Kidney (tissue), 14 donors: Measurements from ENCODE around the gene GNG11. TPM values are rescaled to one million over a fixed set of nuclear protein-coding genes. Genes with fewer than 3 reads are reported as not detected.

ENCODE experiments used
- DNase-seq, 5 donors: peaks; one replicate each; pipeline ENCODE4 v3.0.0-alpha.2; 2013 to 2020
- FAIRE-seq: peaks from 2 replicates; lab custom pipeline; 2012; peaks lifted over from hg19 to GRCh38; lab: Jason Lieb, UNC
- H3K27ac ChIP-seq, 2 donors: one replicate each; pipeline ENCODE4 v1.7.0; 2013; ENCODE audit warnings: low read depth in 2 of 2, low read length in 2 of 2, inconsistent platforms in 1 of 2
- H3K27me3 ChIP-seq: one replicate; pipeline ENCODE4 v1.7.1; 2013; ENCODE audit warnings: low read length, inconsistent platforms; ENCODE audit not compliant: control insufficient read depth, insufficient read depth
- H3K36me3 ChIP-seq, 3 donors: one replicate each; pipeline versions ENCODE4 v1.7.0 to v1.7.1; 2013; ENCODE audit warnings: low read length in 3 of 3, control low read depth in 1 of 3, inconsistent platforms in 1 of 3; ENCODE audit not compliant: insufficient read depth in 3 of 3, control insufficient read depth in 2 of 3
- H3K4me1 ChIP-seq, 3 donors: one replicate each; pipeline versions ENCODE4 v1.7.0 to v1.7.1; 2013; ENCODE audit warnings: low read length in 3 of 3, inconsistent platforms in 1 of 3, low read depth in 1 of 3; ENCODE audit not compliant: control insufficient read depth in 2 of 3, insufficient read depth in 2 of 3
- H3K4me3 ChIP-seq, 3 donors: one replicate each; pipeline versions ENCODE4 v1.7.0 to v1.8.1; 2013; ENCODE audit warnings: low read length in 3 of 3, control low read depth in 1 of 3, inconsistent platforms in 1 of 3
- H3K9ac ChIP-seq, 3 donors: one replicate each; pipeline versions ENCODE4 v1.7.0 to v1.7.1; 2013; ENCODE audit warnings: low read length in 3 of 3, control low read depth in 1 of 3, inconsistent platforms in 1 of 3
- H3K9me3 ChIP-seq, 3 donors: one replicate each; pipeline versions ENCODE4 v1.7.0 to v1.7.1; 2013; ENCODE audit warnings: low read length in 3 of 3, control low read depth in 1 of 3, inconsistent platforms in 1 of 3; ENCODE audit not compliant: control insufficient read depth in 2 of 3, insufficient read depth in 1 of 3
- intact Hi-C: fragments of 100-400 bp; cut with DNase I; formaldehyde crosslinking; loops from one replicate; pipeline ENCODE4 v1.11.1; 2022
- polyA plus RNA-seq: library from polyadenylated mRNA; stranded (reverse); fragments of 350-450 nt; fragmentation: Illumina TruSeq; extraction: RNeasy Lipid Tissue Mini Kit (QIAGEN cat#74804); gene quantifications from one replicate; pipeline ENCODE4 v1.2.3, GENCODE V29; 2014; ENCODE audit warnings: low read depth, low replicate concordance; ENCODE audit not compliant: insufficient read depth
- total RNA-seq: library from RNA; stranded (reverse); fragmentation: NEBNext Ultra II Directional; extraction: Animal tissue kit (Norgen Biotek cat#: 25700); gene quantifications from one replicate; pipeline ENCODE4 v1.2.1, GENCODE V29; 2021
- TF ChIP-seq, protein P1 (sequence below): IDR thresholded peaks from 3 replicates; pipeline ENCODE4 v1.5.1; 2012; ENCODE audit warnings: mild to moderate bottlenecking, moderate library complexity, borderline replicate concordance; ENCODE audit not compliant: insufficient read depth; ENCODE audit errors: extremely low read depth
- donor health status: control.
- donor health status: control.
- donor health status: control.
- donor health status: control.
- donor health status: control.
- donor health status: DM: yes; HTN: yes; CAD: no.
- donor health status: Normal renal cell carcinoma (clear cell type).

Gene GNG11
- total and polyA plus RNA-seq, 2 donors from 2014 or later, result 23.1 to 45.0 TPM

DNA sequence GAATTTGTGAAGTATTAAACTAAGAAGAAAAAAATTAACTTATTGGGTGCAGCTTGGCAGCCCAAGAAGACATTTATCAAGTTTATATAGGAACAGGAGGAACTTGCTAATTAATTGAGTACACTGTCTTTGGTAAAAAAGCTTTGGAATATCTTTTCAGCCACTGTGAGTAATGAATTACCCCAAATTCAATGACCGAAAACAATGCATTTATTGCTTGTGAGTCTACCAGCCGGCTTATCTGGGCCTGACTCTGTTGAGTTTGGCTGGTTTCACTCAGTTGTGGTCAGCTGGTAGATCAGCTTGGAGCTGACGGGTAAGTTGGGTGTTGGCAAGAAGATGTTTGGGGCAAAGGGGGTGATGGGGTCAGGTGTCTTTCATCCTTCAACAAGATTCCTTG is 11.6 kb downstream of the GNG11 start:
- no peak overlapping the region for H3K4me3 ChIP-seq
- H3K36me3 ChIP-seq, result no peaks in the 10 kb centered on the region
- no peak for FAIRE-seq
- DNase-seq, result no peak
- no peaks in the 10 kb centered on the region for H3K27me3 ChIP-seq
- intact Hi-C loops, result no loop called here
- no peaks in the 10 kb centered on the region for H3K4me1 ChIP-seq
- no peak overlapping the region for H3K27ac ChIP-seq
- H3K9ac ChIP-seq, result no peak overlapping the region
- H3K9me3 ChIP-seq, result no peaks in the 10 kb centered on the region
- TF ChIP-seq, protein P1, sequence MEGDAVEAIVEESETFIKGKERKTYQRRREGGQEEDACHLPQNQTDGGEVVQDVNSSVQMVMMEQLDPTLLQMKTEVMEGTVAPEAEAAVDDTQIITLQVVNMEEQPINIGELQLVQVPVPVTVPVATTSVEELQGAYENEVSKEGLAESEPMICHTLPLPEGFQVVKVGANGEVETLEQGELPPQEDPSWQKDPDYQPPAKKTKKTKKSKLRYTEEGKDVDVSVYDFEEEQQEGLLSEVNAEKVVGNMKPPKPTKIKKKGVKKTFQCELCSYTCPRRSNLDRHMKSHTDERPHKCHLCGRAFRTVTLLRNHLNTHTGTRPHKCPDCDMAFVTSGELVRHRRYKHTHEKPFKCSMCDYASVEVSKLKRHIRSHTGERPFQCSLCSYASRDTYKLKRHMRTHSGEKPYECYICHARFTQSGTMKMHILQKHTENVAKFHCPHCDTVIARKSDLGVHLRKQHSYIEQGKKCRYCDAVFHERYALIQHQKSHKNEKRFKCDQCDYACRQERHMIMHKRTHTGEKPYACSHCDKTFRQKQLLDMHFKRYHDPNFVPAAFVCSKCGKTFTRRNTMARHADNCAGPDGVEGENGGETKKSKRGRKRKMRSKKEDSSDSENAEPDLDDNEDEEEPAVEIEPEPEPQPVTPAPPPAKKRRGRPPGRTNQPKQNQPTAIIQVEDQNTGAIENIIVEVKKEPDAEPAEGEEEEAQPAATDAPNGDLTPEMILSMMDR, result no peak

DNA sequence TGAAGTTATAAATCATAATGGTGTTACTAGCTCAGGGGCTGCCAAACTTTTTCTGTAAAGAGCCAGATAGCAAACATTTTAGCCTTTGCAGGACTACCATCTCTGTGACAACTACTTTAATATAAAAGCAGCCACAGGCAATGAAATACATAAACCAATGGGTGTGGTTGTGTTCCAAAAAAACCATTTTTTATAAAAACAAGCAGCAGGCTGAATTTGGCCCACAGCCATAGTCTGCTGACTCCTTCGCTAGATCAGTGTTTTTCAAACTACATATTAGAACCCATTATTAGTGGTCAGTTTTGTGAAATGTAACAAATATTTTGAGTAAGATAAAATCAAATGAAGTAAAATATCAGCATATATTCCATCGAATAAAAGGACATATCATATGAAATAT is 13.6 kb downstream of the GNG11 start:
- no peaks in the 10 kb centered on the region for H3K4me1 ChIP-seq
- no peak for DNase-seq
- TF ChIP-seq, protein P1, result no peak
- FAIRE-seq, result no peak
- no peaks in the 10 kb centered on the region for H3K9me3 ChIP-seq
- H3K36me3 ChIP-seq, result no peaks in the 10 kb centered on the region
- H3K4me3 ChIP-seq, result no peak overlapping the region
- no peak overlapping the region for H3K9ac ChIP-seq
- intact Hi-C loops, result no loop called here
- no peak overlapping the region for H3K27ac ChIP-seq
- H3K27me3 ChIP-seq, result no peaks in the 10 kb centered on the region

DNA sequence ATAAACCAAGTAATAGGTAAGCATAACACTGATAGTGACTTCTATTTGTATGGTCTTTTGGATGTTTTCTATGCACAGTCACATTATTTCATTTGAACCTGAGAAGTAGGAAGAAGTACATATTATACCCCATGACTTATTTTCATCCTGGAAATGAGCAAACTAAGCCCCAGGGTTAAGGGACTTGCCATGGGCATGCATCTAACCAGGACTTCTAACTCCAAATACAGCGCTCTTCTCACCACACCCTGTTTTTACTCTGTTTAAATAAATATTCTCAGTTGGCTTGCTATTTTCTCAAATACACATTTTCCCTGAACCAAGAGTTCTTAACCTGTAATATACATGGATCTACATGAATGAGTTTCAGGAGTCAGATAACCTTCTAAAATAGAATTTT is 16.3 kb downstream of the GNG11 start:
- TF ChIP-seq, protein P1, result no peak
- H3K36me3 ChIP-seq, result no peaks in the 10 kb centered on the region
- no peak overlapping the region for H3K9ac ChIP-seq
- no peaks in the 10 kb centered on the region for H3K27me3 ChIP-seq
- DNase-seq (no peak), FAIRE-seq (no peak)
- H3K9me3 ChIP-seq, result no peaks in the 10 kb centered on the region
- H3K27ac ChIP-seq, result no peak overlapping the region
- no peaks in the 10 kb centered on the region for H3K4me1 ChIP-seq
- H3K4me3 ChIP-seq, result no peak overlapping the region
- intact Hi-C loops, result no loop called here

DNA sequence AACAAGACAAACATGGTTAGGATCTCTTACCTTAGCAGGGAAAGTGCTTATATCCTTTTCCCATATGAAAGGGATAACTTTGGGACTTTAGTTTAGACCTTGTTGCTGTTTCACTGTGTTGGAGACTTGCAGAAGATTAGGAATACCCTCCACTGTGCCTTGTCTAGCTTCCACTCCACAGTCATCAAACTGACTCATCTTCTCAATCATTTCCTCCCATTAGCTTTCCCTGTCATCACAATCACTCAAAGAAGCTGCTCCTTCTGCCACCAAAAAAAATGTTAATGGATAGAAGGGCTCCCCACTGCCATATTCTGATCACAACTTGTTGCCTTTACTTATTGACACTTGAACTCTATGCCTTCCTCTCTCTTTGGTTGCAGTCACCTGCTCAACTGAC is 16.8 kb downstream of the GNG11 start:
- no peak overlapping the region for H3K9ac ChIP-seq
- no peak for FAIRE-seq
- TF ChIP-seq, protein P1, result no peak

More for the DNA sequence above, 16.8 kb downstream of the GNG11 start:
- H3K36me3 ChIP-seq, result no peaks in the 10 kb centered on the region
- H3K27ac ChIP-seq, result no peak overlapping the region
- no peaks in the 10 kb centered on the region for H3K27me3 ChIP-seq
- H3K9me3 ChIP-seq, result no peaks in the 10 kb centered on the region
- no peaks in the 10 kb centered on the region for H3K4me1 ChIP-seq
- no peak for DNase-seq
- intact Hi-C loops, result no loop called here
- no peak overlapping the region for H3K4me3 ChIP-seq
